WERI-Rb-1 (cell line): Measurements from ENCODE around the gene DYDC2.
"Not testable (repeated sequence)": the region's sequence is repeated elsewhere in the genome, so short reads cannot be mapped to it uniquely, and the experiment has no call there.

Experiments used
- DNase-seq: peaks from one replicate; pipeline ENCODE4 v3.0.0-alpha.2; 2020
- H3K27ac ChIP-seq: fragments of 250-450 bp; sonication (Bioruptor Pico); 2 replicates; pipeline ENCODE4 v1.5.1; 2020; ENCODE audit warnings: mild to moderate bottlenecking, moderate library complexity
- H3K27me3 ChIP-seq: fragments of 250-450 bp; sonication (Bioruptor Pico); 2 replicates; pipeline ENCODE4 v1.5.1; 2021; ENCODE audit warnings: mild to moderate bottlenecking, low read depth, moderate library complexity; ENCODE audit not compliant: insufficient read depth, severe bottlenecking
- H3K36me3 ChIP-seq: fragments of 250-450 bp; sonication (Bioruptor Pico); 2 replicates; pipeline ENCODE4 v1.5.1; 2020; ENCODE audit warnings: mild to moderate bottlenecking, moderate library complexity
- H3K4me3 ChIP-seq: 2 replicates; pipeline ENCODE4 v1.5.1; 2011; ENCODE audit warnings: low read depth, mild to moderate bottlenecking, control low read depth, low read length
- H3K9me3 ChIP-seq: fragments of 250-450 bp; sonication (Bioruptor Pico); 2 replicates; pipeline ENCODE4 v1.5.1; 2021; ENCODE audit warnings: mild to moderate bottlenecking, moderate library complexity; ENCODE audit not compliant: severe bottlenecking
- CTCF ChIP-seq: IDR thresholded peaks from 2 replicates; pipeline ENCODE4 v1.5.1; 2011; ENCODE audit warnings: low read depth, mild to moderate bottlenecking, control low read depth, inconsistent platforms, low read length

Gene DYDC2

DNA sequence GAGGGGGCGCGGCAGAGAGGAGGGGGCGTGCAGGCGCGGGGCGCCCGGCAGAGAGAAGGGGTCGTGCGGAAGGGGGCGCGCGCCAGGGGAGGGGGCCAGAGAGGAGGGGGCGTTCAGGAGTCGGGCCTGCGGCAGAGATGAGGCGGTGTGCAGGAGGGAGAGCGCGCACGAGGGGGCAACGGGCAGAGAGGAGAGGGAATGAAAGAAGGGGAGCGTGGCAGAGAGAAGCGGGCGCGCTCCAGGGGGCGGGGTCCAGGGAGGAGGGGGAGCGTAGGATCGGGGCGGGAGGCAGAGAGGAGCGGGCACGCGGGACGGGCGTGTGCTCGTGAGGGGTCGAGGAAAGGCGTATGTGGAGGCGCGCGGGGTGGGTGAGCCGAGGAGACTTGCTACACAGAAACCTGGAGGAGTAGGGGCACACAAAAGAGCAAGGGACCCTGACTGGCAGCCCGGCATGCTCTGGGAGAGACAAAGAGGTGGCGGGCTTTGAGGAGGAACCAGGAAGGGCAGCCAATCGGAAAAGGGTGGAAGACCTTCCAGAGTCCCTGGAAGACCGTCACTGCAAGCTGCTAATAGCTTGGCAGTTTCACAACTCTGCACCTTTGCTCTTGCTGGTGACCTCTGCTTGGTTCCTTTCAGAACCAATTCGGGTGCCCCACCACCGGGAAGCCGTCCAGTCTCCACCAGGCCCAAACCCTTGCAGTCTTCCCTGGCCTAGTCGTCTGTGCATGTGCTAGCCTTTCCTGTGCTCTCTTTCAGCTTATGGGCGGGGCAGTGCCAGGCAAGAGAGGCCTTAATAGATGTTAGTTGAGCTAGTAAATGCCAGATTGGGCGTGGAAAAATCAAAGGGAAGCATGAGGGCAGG is 639 bp downstream of the DYDC2 start:
- Histone ChIP-seq H3K9me3 (no peaks in the 10 kb centered on the region), H3K27me3 (no peaks in the 10 kb centered on the region), H3K36me3 (no peaks in the 10 kb centered on the region), H3K4me3 (peak overlapping the region; percentile 56), H3K27ac (peak overlapping the region; percentile 33; the same call in 1 of the 2 replicates)
- peak; percentile 72 for DNase-seq
- no peak for TF ChIP-seq CTCF

DNA sequence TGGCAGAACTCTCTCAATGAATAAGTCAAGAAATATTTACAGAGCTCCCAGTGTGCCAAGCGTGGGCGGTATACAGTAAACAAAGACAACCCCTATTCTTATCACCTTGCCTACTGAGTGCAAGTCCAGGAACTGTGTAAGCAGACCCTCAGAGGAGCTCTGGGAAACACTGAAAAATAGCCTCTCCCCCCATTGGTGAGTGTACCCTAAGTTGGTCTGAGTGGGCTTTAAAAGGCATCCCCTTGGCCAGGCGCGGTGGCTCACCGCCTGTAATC is 1.2 kb downstream of the DYDC2 start:
- no peak for DNase-seq
- Histone ChIP-seq H3K4me3 (no peak overlapping the region), H3K9me3 (no peaks in the 10 kb centered on the region)

GRCh38 chr10:80358925-80359324 is 2.3 kb downstream of the DYDC2 start:
- not testable (repeated sequence) for H3K27ac ChIP-seq, H3K27me3 ChIP-seq, H3K9me3 ChIP-seq, H3K4me3 ChIP-seq, DNase-seq, H3K36me3 ChIP-seq

More for the DNA sequence above, 1.2 kb downstream of the DYDC2 start:
- TF ChIP-seq CTCF, result no peak
- Histone ChIP-seq H3K27me3 (no peaks in the 10 kb centered on the region), H3K36me3 (no peaks in the 10 kb centered on the region), H3K27ac (no peak overlapping the region)

DNA sequence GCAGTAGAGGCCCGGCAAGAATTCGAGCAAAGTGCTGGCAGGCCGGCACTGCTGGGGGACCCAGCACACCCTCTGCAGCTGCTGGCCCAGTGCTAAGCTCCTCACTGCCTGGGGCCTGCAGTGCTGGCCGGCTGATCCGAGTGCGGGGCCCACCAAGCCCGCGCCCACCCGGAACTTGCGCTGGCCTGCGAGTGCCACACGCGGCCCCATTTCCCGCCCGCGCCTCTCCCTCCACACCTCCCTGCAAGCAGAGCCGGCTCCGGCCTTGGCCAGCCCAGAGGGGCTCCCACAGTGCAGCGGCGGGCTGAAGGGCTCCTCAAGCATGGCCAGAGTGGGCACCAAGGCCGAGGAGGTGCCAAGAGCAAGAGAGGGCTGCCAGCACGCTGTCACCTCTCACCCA is 3.1 kb downstream of the DYDC2 start:
- no peak for TF ChIP-seq CTCF
- H3K4me3 ChIP-seq, result no peak overlapping the region
- DNase-seq, result no peak
- H3K9me3 ChIP-seq, result no peaks in the 10 kb centered on the region
- H3K36me3 ChIP-seq, result no peaks in the 10 kb centered on the region
- H3K27ac ChIP-seq, result no peak overlapping the region
- H3K27me3 ChIP-seq, result no peaks in the 10 kb centered on the region

- H3K27ac ChIP-seq, result no peak overlapping the region
- peaks cover 11% of the 10 kb centered on the region for H3K9me3 ChIP-seq
- TF ChIP-seq CTCF, result no peak
- no peaks in the 10 kb centered on the region for H3K36me3 ChIP-seq
- DNase-seq, result no peak
- H3K4me3 ChIP-seq, result no peak overlapping the region
- no peaks in the 10 kb centered on the region for H3K27me3 ChIP-seq
These were observed 8.9 kb downstream of the DYDC2 start for GRCh38 chr10:80365510-80365909.

DNA sequence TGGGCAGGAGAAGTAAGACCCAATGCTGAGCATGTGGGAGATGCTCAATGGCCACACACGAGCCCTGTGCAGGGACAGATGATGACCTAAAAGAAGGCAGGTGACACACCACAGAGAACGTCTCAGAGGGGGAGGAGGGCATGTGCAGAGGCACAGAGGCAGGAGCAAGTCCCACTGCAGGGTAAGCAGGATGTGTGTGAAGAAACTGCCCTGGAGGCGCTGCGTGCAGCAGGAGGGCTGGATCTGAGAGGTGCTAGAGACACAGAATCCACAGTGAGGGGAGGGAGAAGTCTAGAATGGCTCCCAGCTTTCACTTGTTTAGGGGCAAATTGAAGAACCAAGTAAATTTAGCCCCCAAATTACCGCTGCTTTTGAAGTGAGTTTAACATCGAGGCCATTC is 14.9 kb downstream of the DYDC2 start:
- Histone ChIP-seq H3K9me3 (peaks cover 11% of the 10 kb centered on the region), H3K4me3 (no peak overlapping the region), H3K27me3 (no peaks in the 10 kb centered on the region), H3K27ac (no peak overlapping the region), H3K36me3 (no peaks in the 10 kb centered on the region)
- no peak for DNase-seq
- TF ChIP-seq CTCF, result no peak
